Lower lobe of right lung (tissue), 2 donors: ENCODE data around the gene TENM3. TPM values are rescaled to one million over a fixed set of nuclear protein-coding genes. Genes with fewer than 3 reads are reported as not detected.

Experiments
- ATAC-seq, 2 donors: fragments of 200-7000 bp; cut with Tn5 transposase; one replicate each; pipeline ENCODE4 v1.9.1; 2020 to 2022; ENCODE audit warnings: mild to moderate bottlenecking in 2 of 2, moderate library complexity in 2 of 2
- DNase-seq: peaks from one replicate; pipeline ENCODE4 v3.0.0-alpha.2; 2020
- H3K27ac ChIP-seq: fragments of 200-600 bp; one replicate; pipeline ENCODE4 v1.8.0; 2022
- H3K27me3 ChIP-seq: fragments of 200-600 bp; one replicate; pipeline ENCODE4 v1.8.0; 2022; ENCODE audit warnings: low read depth
- H3K36me3 ChIP-seq: fragments of 200-600 bp; one replicate; pipeline ENCODE4 v1.8.0; 2022; ENCODE audit warnings: mild to moderate bottlenecking
- H3K4me1 ChIP-seq: fragments of 200-600 bp; one replicate; pipeline ENCODE4 v1.8.0; 2022
- H3K4me3 ChIP-seq: fragments of 200-600 bp; one replicate; pipeline ENCODE4 v1.8.0; 2022; ENCODE audit warnings: mild to moderate bottlenecking
- H3K9me3 ChIP-seq: fragments of 200-600 bp; one replicate; pipeline ENCODE4 v1.8.0; 2022
- CTCF ChIP-seq: fragments of 200-600 bp; IDR thresholded peaks from one replicate; pipeline ENCODE4 v1.8.0; 2022; ENCODE audit warnings: antibody characterized with exemption, mild to moderate bottlenecking
- intact Hi-C: fragments of 100-400 bp; cut with DNase I; formaldehyde crosslinking; loops from one replicate; pipeline ENCODE4 v1.11.0; 2022
- total RNA-seq: library from RNA; stranded (reverse); fragmentation: NEBNext Ultra II Directional; extraction: Animal tissue kit (Norgen Biotek cat#: 25700); gene quantifications from one replicate; pipeline ENCODE4 v1.2.1, GENCODE V29; 2021
- donor health status: DM: no; HTN: yes; CAD: no; lungs with severe emphysema.

TENM3 gene
- total RNA-seq, 1 donor from 2014 or later = 1.9 TPM

DNA sequence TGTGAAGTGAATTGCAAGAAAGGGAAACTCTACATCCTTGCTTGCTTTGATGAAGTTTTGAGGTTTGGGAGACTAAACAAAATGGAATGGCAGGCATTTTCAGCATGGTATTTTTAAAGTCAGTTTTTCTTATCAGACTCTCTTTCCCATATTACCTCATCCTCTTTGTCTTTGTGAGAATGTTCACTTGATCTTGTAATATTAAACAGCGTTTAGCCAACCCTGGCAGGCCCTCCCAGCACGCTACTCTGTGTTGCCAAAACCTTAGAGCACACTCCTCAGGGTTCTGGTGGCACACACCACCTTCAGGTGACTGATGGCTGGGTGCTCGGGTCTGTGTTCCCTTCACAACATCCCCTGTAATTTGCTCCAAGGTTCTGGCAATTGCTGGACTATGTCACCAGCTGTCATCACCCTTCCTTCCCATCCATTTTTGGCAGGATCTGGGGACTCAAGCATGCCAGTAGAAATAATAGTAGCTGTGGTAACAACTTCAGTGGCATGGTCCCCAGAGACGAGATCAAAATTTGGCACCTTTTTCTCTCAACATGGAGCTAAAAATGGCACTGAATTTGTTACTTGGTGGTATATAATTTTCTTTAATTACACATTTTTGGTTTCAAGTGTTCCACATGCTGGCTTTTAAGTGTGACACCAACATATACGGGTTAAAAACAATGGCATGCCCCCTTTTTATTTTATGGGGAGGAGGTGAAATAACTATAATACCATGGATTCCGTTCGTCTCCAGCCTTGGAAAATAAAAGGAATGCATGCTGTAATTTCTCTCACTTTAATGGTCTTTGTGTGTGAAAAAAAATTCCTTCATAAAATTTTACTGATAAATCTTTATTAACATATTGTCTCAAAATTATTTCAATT lies 400.8 kb downstream of the TENM3 start:
- intact Hi-C loops = no loop called here
- Histone ChIP-seq H3K27ac (no peak overlapping the region), H3K4me1 (no peaks in the 10 kb centered on the region), H3K4me3 (no peak overlapping the region), H3K27me3 (no peaks in the 10 kb centered on the region), H3K9me3 (peaks cover 7% of the 10 kb centered on the region), H3K36me3 (no peaks in the 10 kb centered on the region)
- no peak for DNase-seq
- ATAC-seq = no peak
- no peak for TF ChIP-seq CTCF

GRCh38 chr4:182644683-182645050 lies 401.5 kb downstream of the TENM3 start:
- no peaks in the 10 kb centered on the region for H3K27me3 ChIP-seq
- intact Hi-C loops = no loop called here
- no peaks in the 10 kb centered on the region for H3K4me1 ChIP-seq
- H3K4me3 ChIP-seq = no peak overlapping the region
- no peak for TF ChIP-seq CTCF
- DNase-seq (no peak), ATAC-seq (no peak)
- H3K36me3 ChIP-seq = no peaks in the 10 kb centered on the region
- peaks cover 7% of the 10 kb centered on the region for H3K9me3 ChIP-seq
- H3K27ac ChIP-seq = no peak overlapping the region

- peaks cover 7% of the 10 kb centered on the region for H3K9me3 ChIP-seq
- intact Hi-C loops = no loop called here
- H3K36me3 ChIP-seq = no peaks in the 10 kb centered on the region
- no peak for TF ChIP-seq CTCF
- H3K4me1 ChIP-seq = no peaks in the 10 kb centered on the region
- DNase-seq (no peak), ATAC-seq (no peak)
- no peak overlapping the region for H3K27ac ChIP-seq
- no peak overlapping the region for H3K4me3 ChIP-seq
- no peaks in the 10 kb centered on the region for H3K27me3 ChIP-seq
Measured at GRCh38 chr4:182645511-182645910, 402.3 kb downstream of the TENM3 start.

DNA sequence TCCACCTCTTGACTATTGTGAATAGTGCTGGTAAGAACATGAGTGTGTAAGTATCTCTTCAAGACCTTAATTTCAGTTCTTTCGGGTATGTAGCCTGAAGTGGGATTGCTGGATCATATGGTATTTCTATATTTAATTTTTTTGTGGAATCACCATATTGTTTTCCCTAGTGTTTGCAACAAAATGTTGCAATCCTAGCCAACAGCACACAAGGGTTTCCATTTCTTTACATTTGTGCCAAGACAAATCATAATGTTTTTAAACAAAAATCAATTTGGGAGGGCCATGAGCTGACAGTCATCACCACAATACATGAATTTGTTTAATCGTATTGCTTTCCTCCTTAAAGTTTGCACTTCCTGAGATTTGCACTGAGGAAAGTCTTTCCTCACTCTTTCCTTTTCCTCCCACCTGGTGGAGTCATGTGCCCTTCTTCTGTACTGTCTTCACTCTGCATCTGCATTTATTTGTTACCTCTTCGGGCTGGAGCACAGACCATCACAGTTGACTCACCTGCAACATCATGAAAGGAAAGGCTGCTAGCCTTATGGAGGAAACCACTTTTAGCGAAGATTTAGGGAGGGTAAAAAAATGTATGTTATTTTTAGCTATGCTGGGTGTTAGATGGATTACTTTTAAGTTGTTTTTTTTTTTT lies 404.6 kb downstream of the TENM3 start:
- no peak overlapping the region for H3K27ac ChIP-seq
- H3K36me3 ChIP-seq = no peaks in the 10 kb centered on the region
- H3K9me3 ChIP-seq = peaks cover 7% of the 10 kb centered on the region
- no peak for DNase-seq
- H3K27me3 ChIP-seq = no peaks in the 10 kb centered on the region
- intact Hi-C loops = no loop called here
- TF ChIP-seq CTCF = no peak
- H3K4me3 ChIP-seq = no peak overlapping the region
- no peak for ATAC-seq
- no peaks in the 10 kb centered on the region for H3K4me1 ChIP-seq

DNA sequence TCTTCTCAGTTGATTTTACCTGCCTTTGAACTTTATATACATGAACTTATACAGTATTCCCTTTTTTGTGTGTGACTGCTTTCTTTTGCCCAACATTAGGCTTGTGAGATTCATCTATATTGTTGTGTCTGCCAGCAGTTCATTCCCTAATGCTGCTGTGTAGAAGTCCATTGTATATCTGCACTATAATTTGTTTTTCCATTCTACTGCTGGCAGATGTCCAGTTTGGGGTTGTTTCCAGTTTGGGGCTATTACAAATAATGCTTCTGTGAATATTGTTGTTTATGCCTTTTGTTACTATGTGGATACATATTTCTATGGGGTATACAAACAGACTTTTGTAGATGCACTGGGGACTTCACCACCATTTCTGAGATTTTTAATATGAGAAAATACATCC lies 405.6 kb downstream of the TENM3 start:
- no peak for DNase-seq
- intact Hi-C loops = no loop called here
- no peak for ATAC-seq
- Histone ChIP-seq H3K4me3 (no peak overlapping the region), H3K36me3 (no peaks in the 10 kb centered on the region), H3K27me3 (no peaks in the 10 kb centered on the region), H3K4me1 (no peaks in the 10 kb centered on the region), H3K9me3 (peaks cover 7% of the 10 kb centered on the region), H3K27ac (no peak overlapping the region)
- TF ChIP-seq CTCF = no peak
